ENCODE results near the gene NTM.

NTM gene

DNA sequence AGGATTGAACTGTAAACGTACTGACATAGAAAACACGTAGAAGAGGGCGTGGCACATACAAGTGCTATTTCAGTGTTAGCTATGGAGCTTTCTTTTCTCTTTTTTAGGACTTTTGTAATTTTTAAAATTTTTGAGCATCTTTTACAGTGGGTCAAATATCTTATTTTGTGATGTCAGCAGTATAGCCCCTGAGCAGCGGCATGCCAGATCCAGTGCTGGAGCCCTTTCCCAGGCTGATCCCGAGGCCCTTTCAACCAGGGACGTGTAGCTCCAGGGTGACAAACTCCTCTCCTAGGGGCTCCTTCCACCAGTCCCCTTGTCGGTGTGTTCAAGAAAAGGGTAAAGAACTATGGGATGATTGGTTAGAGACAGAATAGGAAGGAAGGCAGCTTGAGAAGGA, 777.0 kb downstream of the NTM start:
- H3K4me1 ChIP-seq (ENCODE audit: control insufficient read depth, insufficient read depth, low read length): no peaks in the 10 kb centered on the region
- no peaks in the 10 kb centered on the region for H3K9me3 ChIP-seq (ENCODE audit: control insufficient read depth, low read length)
- H3K27me3 ChIP-seq (replicated peaks; ENCODE audit: control insufficient read depth, insufficient read depth, low read length): no peaks in the 10 kb centered on the region
- H3K9ac ChIP-seq (ENCODE audit: low read length): no peak overlapping the region
- no peak overlapping the region for H3K4me3 ChIP-seq (ENCODE audit: low read length)
- no peak for DNase-seq (ENCODE audit: low read depth)
- H3K36me3 ChIP-seq (ENCODE audit: control insufficient read depth, insufficient read depth, low read length, severe bottlenecking): no peaks in the 10 kb centered on the region

DNA sequence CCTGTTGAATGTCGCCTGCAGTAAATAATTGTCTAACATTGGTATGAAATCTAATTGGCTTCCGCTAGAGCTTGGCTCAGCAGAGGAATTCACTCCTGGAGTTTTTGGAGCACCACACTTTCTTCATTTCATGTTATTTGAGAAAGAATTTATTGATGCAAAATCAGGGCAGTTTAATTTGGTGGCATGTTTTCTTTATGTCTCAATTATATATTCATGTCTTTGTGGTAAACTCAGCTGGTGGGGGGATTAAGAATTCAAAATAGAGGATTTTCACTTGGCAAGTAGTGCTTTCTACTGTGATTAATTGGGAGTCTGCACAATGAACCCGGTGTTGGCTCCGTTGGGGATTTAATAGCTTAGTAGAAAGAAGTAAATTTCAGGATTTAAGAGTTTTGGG, 784.4 kb downstream of the NTM start:
- H3K9me3 ChIP-seq (ENCODE audit: control insufficient read depth, low read length): no peaks in the 10 kb centered on the region
- H3K36me3 ChIP-seq (ENCODE audit: control insufficient read depth, insufficient read depth, low read length, severe bottlenecking): no peaks in the 10 kb centered on the region
- H3K27me3 ChIP-seq (replicated peaks; ENCODE audit: control insufficient read depth, insufficient read depth, low read length): no peaks in the 10 kb centered on the region
- no peaks in the 10 kb centered on the region for H3K4me1 ChIP-seq (ENCODE audit: control insufficient read depth, insufficient read depth, low read length)
- DNase-seq (ENCODE audit: low read depth): no peak
- no peak overlapping the region for H3K4me3 ChIP-seq (ENCODE audit: low read length)
- no peak overlapping the region for H3K9ac ChIP-seq (ENCODE audit: low read length)

DNA sequence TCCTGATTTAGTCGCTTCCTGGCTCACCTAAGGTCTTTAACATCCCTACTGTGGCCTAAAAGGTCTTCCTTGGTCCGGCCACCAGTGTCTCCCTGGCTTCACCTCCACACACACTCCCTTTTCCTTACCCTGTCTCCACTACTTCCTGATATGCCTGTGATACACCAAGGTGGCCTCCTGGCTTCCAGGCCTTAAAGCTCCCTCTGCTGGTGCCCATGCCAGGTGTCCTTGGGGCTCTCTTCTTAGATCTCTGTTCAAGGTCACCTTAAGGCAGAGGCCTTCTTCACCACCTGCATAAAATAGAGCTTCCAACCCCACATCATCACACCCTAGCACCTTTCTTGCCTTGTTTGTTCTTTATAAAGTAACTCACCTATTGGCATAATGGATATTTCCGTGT, 787.7 kb downstream of the NTM start:
- Histone ChIP-seq H3K27me3 (replicated peaks; ENCODE audit: control insufficient read depth, insufficient read depth, low read length) (no peaks in the 10 kb centered on the region), H3K36me3 (ENCODE audit: control insufficient read depth, insufficient read depth, low read length, severe bottlenecking) (no peaks in the 10 kb centered on the region), H3K4me3 (ENCODE audit: low read length) (no peak overlapping the region), H3K4me1 (ENCODE audit: control insufficient read depth, insufficient read depth, low read length) (no peaks in the 10 kb centered on the region), H3K9me3 (ENCODE audit: control insufficient read depth, low read length) (no peaks in the 10 kb centered on the region), H3K9ac (ENCODE audit: low read length) (no peak overlapping the region)
- peak; percentile 5 for DNase-seq (ENCODE audit: low read depth)

DNA sequence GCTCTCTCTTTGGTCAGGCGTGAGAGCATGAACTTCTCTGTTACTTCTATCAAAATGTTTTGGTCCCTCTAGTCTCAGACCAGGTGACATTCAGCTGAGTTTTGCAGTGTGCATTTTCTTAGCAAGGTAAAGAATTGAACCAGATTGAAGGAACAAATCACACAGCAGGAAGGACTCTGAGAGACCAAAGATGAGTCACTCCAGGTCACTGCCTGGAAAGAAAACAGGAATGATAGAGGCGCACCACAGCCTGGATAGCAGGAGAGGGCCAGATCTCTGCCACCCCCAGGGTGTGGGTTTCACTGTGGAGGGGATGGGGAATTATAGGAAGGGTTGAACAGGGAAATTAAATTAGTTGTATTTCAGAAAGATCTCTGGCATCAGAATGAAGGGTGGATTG, 788.3 kb downstream of the NTM start:
- DNase-seq (ENCODE audit: low read depth): peak; percentile 17
- H3K36me3 ChIP-seq (ENCODE audit: control insufficient read depth, insufficient read depth, low read length, severe bottlenecking): no peaks in the 10 kb centered on the region
- no peaks in the 10 kb centered on the region for H3K9me3 ChIP-seq (ENCODE audit: control insufficient read depth, low read length)
- H3K4me1 ChIP-seq (ENCODE audit: control insufficient read depth, insufficient read depth, low read length): no peaks in the 10 kb centered on the region
- no peaks in the 10 kb centered on the region for H3K27me3 ChIP-seq (replicated peaks; ENCODE audit: control insufficient read depth, insufficient read depth, low read length)
- H3K9ac ChIP-seq (ENCODE audit: low read length): no peak overlapping the region
- H3K4me3 ChIP-seq (ENCODE audit: low read length): no peak overlapping the region

DNA sequence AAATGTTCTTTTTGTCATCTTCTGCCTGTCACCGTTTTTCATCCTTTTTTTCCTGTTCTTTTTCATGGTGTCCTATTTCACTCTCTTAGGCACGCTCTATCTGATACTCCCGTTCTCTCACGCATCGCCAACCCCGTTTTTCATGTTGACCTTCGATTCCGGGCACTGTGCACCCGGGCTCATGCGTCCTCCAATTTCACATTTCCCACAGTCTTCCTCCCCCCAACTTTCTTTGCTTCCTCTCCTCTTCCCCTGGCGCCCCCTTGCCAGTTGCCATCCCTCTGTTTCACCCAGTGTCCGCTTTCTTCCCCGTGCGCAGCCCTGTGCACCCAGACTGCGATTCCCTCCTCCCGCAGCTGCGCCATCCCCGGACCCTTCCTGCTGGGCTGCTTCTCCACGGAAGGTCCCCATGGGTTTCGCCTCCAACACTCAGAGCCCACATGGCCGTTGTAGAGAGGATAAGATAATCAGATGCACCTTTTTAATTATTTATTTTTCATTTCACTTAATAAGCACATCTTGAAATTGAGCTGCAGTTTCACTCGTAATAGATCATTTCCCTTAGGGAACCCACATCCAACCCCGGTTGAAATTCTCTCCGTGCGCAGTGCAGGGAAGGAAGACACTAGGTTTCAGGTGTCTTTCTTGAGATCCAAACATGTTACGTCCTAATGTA, 791.1 kb downstream of the NTM start:
- Histone ChIP-seq H3K4me3 (ENCODE audit: low read length) (no peak overlapping the region), H3K9me3 (ENCODE audit: control insufficient read depth, low read length) (no peaks in the 10 kb centered on the region), H3K9ac (ENCODE audit: low read length) (no peak overlapping the region), H3K27me3 (replicated peaks; ENCODE audit: control insufficient read depth, insufficient read depth, low read length) (no peaks in the 10 kb centered on the region), H3K36me3 (ENCODE audit: control insufficient read depth, insufficient read depth, low read length, severe bottlenecking) (no peaks in the 10 kb centered on the region), H3K4me1 (ENCODE audit: control insufficient read depth, insufficient read depth, low read length) (no peaks in the 10 kb centered on the region)
- no peak for DNase-seq (ENCODE audit: low read depth)

DNA sequence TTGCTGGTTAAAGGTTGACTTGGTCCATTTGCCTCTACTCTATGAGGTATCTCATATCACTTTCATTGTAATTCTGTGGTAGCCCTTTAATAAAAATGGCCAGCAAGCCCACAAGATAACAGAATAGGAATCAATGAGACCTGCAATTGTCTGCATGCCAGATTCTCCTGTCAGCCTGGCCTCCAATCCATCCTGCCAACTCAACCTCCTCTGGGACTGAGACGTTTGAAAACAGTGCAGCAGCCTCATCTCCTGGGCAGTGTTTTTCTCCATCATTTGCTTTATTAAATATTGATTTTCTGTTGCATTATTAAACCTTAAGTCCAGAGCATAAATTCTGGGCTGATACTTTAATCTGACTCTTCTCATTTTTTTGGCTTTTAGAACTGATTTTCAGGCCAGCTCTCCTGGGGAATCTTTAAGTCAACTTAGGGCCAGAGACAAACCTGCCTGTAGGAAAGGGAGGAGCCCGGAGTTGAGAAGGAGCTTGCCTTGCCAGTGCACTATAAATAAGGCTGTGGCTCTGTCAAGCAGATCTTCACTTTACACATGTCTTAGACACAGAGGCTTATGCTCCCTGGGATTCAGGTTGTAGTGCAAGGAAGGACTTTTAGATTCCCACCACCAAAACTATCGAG, 798.0 kb downstream of the NTM start:
- Histone ChIP-seq H3K4me1 (ENCODE audit: control insufficient read depth, insufficient read depth, low read length) (peaks cover 9% of the 10 kb centered on the region), H3K9ac (ENCODE audit: low read length) (no peak overlapping the region)

DNA sequence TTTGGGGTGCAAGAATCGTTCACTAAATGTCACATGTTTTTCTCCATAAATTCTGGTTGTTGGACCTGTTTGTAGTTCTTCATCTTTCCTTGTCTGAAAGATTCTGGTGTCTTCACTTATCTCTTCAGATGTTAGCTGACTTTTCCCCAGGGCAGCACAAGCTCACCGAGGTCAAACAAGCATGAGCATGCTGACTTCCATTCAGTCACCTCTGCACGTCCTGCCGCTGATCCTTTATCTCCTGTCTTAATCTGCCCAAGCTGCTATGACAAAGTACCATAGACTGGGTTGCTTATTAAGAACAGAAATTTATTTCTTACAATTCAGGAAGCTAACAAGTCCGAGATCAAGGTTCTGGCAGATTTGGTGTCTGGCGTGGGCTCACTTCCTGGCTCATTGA, 800.6 kb downstream of the NTM start:
- Histone ChIP-seq H3K9ac (ENCODE audit: low read length) (no peak overlapping the region), H3K4me3 (ENCODE audit: low read length) (no peak overlapping the region), H3K9me3 (ENCODE audit: control insufficient read depth, low read length) (no peaks in the 10 kb centered on the region), H3K27me3 (replicated peaks; ENCODE audit: control insufficient read depth, insufficient read depth, low read length) (no peaks in the 10 kb centered on the region), H3K36me3 (ENCODE audit: control insufficient read depth, insufficient read depth, low read length, severe bottlenecking) (no peaks in the 10 kb centered on the region), H3K4me1 (ENCODE audit: control insufficient read depth, insufficient read depth, low read length) (peaks cover 9% of the 10 kb centered on the region)
- no peak for DNase-seq (ENCODE audit: low read depth)

More for the DNA sequence above, 798.0 kb downstream of the NTM start:
- no peak overlapping the region for H3K4me3 ChIP-seq (ENCODE audit: low read length)
- no peak for DNase-seq (ENCODE audit: low read depth)
- H3K9me3 ChIP-seq (ENCODE audit: control insufficient read depth, low read length): no peaks in the 10 kb centered on the region
- no peaks in the 10 kb centered on the region for H3K27me3 ChIP-seq (replicated peaks; ENCODE audit: control insufficient read depth, insufficient read depth, low read length)
- no peaks in the 10 kb centered on the region for H3K36me3 ChIP-seq (ENCODE audit: control insufficient read depth, insufficient read depth, low read length, severe bottlenecking)

DNA sequence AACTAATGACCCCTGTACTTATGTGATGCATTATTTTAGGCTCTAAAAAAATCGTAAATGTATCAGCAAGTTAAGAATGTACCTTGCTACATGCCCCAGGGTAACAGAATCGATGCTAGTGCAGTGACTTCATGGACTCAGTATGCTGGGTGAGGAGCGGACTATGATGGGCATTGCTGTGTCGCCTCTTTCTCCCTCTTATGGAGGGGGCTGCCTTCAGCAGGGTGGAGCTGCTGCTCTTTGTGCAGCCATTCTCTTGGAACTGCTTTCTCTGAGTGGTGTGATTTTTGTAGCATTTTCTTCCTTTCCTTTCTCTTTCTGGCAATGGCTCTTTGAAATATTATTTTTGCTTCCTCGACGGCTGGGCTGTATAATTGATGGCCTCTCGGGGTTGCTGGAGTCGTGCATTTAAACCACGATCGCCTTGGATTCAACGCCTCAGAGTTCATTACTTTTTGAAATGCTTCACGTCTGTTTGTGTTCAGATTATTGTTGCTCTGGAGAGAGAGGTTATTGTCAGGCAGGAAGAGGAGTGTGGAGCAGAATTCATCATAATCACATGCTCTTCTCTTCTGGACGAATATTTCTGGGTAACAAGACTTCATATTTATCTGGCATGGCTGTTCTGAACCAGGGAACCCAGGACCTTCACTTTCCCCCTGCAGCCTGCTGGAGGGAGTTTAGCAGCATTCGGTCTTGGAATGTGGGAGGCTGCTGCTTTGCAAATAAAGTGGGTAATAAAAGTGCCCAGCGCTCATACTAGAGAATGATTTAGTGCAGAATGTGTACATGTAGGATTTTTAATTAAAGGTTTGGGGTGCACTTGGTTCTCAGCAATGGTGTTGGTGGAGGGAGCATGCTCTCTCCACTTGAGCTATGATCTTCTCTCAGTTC, 804.2 kb downstream of the NTM start:
- DNase-seq (ENCODE audit: low read depth): no peak
- H3K36me3 ChIP-seq (ENCODE audit: control insufficient read depth, insufficient read depth, low read length, severe bottlenecking): no peaks in the 10 kb centered on the region
- H3K9me3 ChIP-seq (ENCODE audit: control insufficient read depth, low read length): no peaks in the 10 kb centered on the region
- no peaks in the 10 kb centered on the region for H3K27me3 ChIP-seq (replicated peaks; ENCODE audit: control insufficient read depth, insufficient read depth, low read length)
- H3K4me1 ChIP-seq (ENCODE audit: control insufficient read depth, insufficient read depth, low read length): no peaks in the 10 kb centered on the region
- H3K4me3 ChIP-seq (ENCODE audit: low read length): no peak overlapping the region
- H3K9ac ChIP-seq (ENCODE audit: low read length): no peak overlapping the region

DNA sequence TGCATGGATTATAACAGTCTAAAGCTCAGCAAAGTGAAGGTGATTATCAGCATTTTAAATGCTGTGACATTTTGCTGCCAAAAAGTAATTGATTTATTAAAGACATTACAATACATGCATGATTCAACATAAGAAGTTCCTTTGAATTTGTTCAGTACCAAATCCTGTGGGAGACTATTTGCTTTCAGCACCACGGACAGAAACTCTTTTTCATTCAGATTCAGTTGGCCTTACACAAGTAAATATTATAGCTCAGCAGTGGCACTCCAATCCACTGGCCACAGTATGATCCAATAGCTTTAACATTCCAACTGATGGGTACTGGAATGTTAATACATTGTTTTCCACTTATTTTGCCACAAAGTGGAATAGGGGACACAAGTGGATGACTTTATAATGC, 806.7 kb downstream of the NTM start:
- no peaks in the 10 kb centered on the region for H3K4me1 ChIP-seq (ENCODE audit: control insufficient read depth, insufficient read depth, low read length)
- no peaks in the 10 kb centered on the region for H3K9me3 ChIP-seq (ENCODE audit: control insufficient read depth, low read length)
- no peak overlapping the region for H3K9ac ChIP-seq (ENCODE audit: low read length)
- DNase-seq (ENCODE audit: low read depth): peak; percentile 66
- no peaks in the 10 kb centered on the region for H3K27me3 ChIP-seq (replicated peaks; ENCODE audit: control insufficient read depth, insufficient read depth, low read length)
- no peaks in the 10 kb centered on the region for H3K36me3 ChIP-seq (ENCODE audit: control insufficient read depth, insufficient read depth, low read length, severe bottlenecking)
- no peak overlapping the region for H3K4me3 ChIP-seq (ENCODE audit: low read length)

DNA sequence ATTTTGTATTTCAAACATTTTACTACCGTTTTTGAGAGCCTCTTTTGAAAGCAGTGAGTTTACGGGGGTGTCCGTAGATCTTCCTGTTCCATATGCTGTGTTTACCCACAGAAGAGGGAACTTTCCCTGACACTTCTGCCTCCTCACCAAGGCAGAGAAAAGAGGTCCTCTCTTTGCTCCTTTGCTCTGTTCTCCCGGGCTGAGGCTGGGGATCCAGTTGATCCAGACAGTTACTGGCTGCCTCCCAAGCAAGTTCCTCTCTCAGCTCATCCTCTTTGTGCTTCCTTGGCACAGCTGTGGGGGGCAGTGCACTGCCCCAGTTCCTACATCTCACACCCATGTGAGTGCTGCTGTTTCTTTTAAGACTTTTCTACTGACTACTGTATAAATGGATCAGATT, 813.7 kb downstream of the NTM start:
- no peak for DNase-seq (ENCODE audit: low read depth)
- H3K4me3 ChIP-seq (ENCODE audit: low read length): no peak overlapping the region
- no peaks in the 10 kb centered on the region for H3K27me3 ChIP-seq (replicated peaks; ENCODE audit: control insufficient read depth, insufficient read depth, low read length)
- H3K9ac ChIP-seq (ENCODE audit: low read length): no peak overlapping the region
- H3K36me3 ChIP-seq (ENCODE audit: control insufficient read depth, insufficient read depth, low read length, severe bottlenecking): no peaks in the 10 kb centered on the region
- H3K9me3 ChIP-seq (ENCODE audit: control insufficient read depth, low read length): no peaks in the 10 kb centered on the region
- H3K4me1 ChIP-seq (ENCODE audit: control insufficient read depth, insufficient read depth, low read length): peaks cover 6% of the 10 kb centered on the region

DNA sequence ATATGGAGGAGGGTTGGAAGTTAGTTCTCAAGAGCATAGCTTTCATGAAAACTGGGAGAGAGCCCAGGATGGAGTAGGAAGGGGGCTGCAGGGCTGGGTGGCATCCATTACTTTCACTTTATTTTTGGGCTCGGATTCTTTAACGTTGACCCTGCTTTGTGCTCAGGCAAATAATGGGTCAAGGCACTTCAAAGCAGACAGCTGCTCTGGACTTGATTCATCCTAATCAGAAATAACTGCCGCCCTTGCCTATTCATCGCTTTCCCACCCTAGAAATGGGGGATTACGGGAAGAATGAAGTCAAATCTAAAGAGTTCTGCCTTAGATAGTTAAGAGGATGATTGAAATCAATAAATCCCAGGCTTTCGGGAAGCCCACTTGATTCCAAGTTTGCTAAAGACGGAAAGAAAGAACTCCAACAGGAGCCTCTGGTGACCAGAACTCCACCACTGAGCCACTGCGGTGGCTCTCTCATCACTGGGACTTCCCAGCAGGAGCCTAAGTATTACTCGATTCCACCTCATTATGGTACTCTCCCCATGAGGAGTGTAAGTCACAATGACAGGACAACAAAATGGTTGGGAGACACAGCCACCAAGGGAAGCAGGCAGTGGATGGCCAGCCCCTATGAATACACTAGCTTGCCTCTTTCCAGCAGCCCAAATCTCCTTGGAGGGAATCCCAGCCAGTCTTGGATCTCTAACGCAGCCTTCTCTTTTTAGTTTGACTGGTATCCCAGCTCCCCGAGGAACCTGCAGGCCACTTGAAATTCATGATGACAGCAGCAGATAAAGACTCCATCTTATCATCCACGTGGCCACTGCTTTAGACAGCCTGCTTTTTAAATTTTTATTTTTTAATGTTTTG, 815.5 kb downstream of the NTM start:
- DNase-seq (ENCODE audit: low read depth): no peak
- H3K27me3 ChIP-seq (replicated peaks; ENCODE audit: control insufficient read depth, insufficient read depth, low read length): no peaks in the 10 kb centered on the region
- H3K9me3 ChIP-seq (ENCODE audit: control insufficient read depth, low read length): no peaks in the 10 kb centered on the region
- peaks cover 6% of the 10 kb centered on the region for H3K4me1 ChIP-seq (ENCODE audit: control insufficient read depth, insufficient read depth, low read length)
- no peaks in the 10 kb centered on the region for H3K36me3 ChIP-seq (ENCODE audit: control insufficient read depth, insufficient read depth, low read length, severe bottlenecking)
- no peak overlapping the region for H3K9ac ChIP-seq (ENCODE audit: low read length)
- no peak overlapping the region for H3K4me3 ChIP-seq (ENCODE audit: low read length)

Data from adipocyte (in vitro differentiated cells).